Stimulated activated CD8-positive, alpha-beta memory T cell treated with anti-CD3 and anti-CD28 coated beads, Interleukin-7, amount 100 ng/mL, for 4 hours (primary cell): ENCODE results near the gene MEPCE.
A peak's percentile ranks its signal among the peaks of the same experiment; 100 is the strongest.

ENCODE experiments used
- DNase-seq, 2 donors: peaks; one replicate each; pipeline ENCODE4 v3.0.0-alpha.2; 2020; ENCODE audit warnings: low read depth in 2 of 2

The MEPCE gene

DNA sequence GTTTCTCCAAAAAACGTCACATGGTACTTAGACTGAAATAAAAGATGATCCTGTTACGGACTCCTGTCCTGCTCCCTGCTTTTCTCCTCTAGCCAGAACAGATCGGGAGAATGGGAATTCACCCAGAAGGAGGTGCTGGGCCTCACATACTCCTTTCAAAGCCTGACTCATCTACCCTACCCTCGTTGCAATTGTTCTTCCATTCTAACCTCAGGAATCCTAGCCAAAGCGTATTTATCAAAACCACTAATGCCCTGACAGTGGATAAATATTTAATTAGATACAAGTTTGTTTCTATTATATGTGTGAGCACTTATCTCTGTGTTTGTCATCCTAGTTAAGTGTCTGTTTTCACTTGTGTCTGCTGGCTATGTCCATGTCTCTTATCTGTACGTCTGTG is 22.9 kb upstream of the MEPCE start:
- no peak for DNase-seq

DNA sequence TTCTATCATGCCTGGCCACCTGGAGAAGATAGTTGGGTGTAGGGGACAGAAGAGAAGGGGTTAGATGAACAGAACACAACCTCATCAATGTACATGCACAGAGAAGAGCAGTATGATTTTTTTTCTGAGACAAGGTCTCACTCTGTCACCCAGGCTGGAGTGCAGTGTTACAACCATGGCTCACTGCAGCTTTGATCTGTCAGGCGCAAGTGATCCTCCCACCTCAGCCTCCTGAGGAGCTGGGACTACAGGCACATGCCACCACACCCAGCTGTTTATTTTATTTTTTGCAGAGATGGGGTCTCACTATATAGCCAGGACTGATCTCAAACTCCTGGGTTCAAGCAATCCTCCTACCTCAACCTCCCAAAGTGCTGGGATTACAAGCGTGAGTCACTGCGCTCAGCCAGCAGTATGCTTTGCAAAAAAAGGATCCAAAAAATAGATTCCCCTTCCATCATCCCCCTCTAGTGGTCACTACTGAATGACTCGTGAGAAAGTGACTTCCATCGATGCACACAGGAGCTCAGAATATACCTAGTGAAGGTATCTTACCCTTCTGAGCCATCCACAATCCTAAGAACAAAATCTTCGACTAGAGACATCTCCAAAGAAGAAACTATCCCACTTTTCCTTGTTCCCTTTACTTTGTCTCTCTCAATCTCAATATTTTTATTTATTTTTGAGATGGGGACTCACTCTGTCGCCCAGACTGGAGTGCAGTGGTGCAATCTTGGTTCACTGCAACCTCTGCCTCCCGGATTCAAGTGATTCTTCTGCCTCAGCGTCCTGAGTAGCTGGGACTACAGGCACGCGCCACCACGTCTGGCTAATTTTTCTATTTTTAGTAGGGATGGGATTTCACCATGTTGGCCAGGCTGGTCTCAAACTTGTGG is 22.1 kb upstream of the MEPCE start:
- peak in 1 of 2 donors; percentile 13 for DNase-seq

DNA sequence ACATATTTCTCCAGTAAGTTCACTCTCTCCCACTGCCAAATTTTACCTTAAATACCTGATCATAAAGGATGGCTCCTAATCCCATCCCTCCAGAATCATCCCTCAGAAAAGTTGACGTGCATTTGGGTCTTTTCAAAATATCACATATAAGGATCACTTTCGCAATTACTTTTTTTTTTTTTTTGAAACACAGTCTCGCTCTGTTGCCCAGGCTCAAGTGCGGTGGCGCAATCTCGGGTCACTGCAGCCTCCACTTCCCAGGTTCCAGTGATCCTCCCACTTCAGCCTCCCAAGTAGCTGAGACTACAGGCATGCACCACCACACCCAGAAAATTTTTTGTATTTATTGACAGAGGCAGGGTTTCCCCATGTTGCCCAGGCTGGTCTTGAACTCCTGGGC is 18.5 kb upstream of the MEPCE start:
- DNase-seq: no peak

DNA sequence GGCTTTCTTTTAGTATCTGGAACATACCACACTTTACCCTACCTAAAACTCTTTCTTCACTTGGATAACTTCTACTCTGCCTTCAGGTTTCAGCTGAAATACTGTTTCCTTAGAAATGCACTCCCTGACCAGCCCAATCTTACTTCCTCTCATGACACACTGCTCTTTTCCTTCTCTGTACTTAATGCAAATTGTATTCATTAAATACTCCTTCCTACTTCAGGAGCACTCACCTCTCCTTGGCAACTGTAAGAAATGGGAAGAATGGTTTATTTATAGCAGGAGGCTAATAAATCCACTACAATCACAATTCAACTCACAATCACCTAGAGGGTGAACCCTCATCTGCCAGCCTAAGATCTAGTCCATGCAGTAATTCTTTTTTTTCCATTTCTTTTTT is 16.3 kb upstream of the MEPCE start:
- no peak for DNase-seq

DNA sequence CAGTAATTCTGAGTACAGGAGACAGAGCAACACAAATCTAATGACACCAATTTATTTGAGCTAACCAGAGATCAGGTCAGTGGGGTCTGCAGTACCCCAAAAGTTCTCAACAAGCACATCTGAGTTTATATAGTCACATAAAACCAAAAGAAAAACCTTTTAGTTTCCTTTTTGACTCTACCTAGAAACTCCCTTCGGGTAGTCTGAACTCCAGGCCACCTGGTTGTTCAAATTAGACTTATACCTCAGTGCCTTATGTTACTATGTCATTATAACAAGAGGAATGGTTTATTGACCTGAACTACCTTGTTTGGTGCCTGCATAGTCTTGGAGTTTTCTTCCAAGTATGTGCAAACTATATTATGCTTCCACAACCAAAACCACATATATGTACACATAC is 15.7 kb upstream of the MEPCE start:
- no peak for DNase-seq

DNA sequence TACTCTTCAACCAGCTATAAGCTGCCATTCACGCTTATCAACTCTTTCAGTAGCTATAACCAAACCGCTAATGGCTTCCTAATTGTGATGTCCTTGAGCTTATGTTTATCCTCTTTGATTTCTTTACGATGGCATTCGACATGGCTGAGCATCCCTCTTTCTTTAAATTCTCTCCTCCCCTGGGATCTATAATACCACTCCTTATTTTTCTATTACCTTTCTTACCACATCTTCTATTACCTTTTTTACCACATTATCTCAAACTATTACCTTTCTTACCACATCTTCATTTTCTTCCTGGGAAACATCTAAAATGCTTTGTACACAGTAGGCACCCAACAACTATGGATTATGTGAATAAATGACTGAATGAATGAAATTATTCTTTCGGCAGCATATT is 14.2 kb upstream of the MEPCE start:
- no peak for DNase-seq

DNA sequence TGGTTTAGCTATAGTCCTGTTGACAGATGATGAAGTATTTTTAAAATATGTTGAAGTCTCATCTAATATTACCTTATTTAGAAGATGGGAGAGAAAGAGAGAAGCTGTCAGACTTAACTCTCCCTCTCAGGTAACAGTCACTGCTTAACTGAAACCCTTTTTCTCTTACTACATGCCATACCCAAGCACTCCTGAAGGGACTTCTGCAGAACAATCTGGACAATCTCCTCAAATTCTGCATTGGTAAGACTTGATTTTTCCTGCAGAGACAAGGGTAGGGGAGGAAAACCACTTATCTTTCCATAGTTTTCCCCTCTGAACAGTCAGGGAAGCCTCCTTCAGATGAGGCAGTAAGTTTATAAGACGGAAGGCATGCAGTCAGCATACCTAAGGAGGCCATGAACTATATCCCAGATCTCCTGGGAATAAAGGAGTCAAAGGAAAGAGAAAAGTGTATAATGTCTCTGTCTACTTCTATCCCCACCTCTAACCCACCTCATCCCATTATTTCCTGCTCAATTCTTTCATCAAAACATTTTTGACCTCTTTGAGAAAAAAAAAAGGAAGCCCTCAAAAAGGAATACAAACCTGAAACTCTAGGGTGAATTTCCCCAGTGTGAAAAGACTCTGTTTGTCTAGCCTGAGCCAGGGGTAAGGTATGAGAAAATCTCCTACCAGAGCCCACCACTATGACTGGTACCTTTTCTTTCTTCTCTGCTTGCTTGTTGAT is 10.5 kb upstream of the MEPCE start:
- no peak for DNase-seq

DNA sequence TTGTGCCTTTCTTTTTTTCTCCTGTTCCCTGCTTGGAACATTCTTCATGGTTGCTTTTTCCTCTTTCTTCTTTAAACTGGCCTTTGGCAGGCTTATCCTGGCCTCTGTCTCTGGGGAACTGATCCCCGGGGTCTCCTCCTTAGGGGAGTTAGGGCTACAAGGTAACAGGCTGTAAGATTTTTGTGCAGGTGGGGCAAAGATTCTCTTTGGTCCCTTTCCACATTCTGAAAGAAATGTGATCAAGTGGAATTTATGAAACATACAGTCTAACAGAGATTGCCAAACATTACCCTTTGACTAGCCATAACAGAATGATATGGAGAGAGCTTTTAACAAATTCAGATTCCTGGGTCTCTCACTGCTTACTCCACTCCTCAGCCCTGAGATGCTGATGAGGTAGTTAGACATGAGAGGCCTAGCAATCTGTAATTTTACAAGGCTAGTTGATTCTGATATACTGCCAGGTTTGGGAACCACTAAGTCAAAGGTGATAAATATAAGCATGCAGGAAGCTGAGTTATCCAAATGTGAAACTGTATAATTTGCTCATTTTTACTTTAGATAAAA is 9.9 kb upstream of the MEPCE start:
- no peak for DNase-seq

DNA sequence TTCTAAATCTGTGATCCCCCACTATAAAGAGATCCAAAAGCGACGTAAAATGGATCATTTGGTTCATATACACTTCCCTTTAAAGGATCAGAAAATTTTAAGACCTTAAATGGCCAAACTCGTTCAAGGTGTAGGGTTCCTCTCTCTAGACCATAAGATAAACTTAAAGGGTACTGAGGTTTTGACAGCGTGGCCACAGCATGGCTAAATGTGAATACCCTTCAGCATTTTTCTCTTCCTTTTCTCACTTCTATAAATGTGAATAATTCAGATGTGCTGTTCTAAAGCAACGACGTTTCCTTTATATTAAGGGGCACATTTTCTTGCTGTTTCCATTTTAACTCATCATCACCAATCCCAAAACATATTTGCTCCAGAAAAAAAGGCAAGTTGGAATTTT is 6.3 kb upstream of the MEPCE start:
- DNase-seq: no peak

DNA sequence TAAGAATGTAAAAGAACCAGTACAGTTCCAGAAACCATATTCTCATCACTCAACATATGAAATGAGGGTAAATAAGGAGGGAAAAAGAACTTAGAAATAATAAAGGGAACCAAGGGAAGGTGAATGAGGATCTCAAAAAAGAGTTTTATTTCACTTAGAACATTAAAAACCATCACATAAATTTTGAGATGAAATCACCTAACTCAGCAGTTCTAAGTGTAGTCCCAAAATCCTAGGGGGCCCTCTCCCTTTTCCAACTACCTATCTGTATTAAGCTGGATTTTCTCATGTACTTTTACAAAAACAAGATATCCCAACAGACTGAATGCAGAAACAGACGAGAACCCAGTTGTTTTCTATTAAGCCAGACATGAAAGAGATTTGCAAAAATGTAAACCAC is 4.3 kb upstream of the MEPCE start:
- no peak for DNase-seq

DNA sequence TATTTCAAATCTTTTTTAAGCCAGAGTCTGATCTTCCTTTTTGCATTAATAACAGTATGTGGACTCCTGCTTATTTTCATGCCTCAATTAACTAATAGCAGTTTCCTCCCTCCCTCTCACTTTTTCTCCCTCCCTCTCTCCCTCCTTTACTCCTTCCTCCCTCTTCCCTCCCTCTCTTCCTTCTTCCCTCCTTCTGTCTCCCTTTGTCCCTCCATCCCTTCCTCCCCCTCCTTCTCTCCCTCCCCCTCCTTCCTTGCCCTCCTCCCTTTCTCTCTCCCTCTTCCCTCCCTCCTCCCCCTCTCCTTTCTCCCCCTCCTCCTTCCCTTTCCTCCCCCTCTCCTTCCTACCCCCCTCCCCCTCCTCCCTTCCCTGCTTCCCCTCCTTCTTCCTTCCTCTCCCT is 3.1 kb upstream of the MEPCE start:
- DNase-seq: no peak

DNA sequence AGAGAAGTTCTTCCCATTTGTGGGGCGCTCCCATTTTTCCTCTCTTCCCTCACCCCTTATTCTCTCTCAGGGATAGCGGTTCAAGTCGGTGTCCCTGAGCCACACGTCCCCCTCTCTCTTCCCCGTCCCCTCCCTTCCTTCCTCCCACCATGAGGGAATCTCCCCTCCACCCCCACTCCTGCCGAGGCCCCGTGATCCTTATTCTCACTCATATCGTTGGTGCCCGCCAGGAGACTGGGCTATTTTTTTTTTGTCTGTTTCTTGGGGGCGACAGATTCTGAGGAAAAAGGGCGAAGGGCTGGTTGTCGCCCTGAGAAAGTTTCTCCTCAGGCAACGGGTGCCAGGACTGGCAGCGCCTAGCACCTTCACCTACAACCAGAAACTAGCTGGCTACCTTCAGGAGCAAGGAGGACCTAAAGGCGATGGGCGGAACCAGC is 1.9 kb upstream of the MEPCE start:
- DNase-seq: no peak

DNA sequence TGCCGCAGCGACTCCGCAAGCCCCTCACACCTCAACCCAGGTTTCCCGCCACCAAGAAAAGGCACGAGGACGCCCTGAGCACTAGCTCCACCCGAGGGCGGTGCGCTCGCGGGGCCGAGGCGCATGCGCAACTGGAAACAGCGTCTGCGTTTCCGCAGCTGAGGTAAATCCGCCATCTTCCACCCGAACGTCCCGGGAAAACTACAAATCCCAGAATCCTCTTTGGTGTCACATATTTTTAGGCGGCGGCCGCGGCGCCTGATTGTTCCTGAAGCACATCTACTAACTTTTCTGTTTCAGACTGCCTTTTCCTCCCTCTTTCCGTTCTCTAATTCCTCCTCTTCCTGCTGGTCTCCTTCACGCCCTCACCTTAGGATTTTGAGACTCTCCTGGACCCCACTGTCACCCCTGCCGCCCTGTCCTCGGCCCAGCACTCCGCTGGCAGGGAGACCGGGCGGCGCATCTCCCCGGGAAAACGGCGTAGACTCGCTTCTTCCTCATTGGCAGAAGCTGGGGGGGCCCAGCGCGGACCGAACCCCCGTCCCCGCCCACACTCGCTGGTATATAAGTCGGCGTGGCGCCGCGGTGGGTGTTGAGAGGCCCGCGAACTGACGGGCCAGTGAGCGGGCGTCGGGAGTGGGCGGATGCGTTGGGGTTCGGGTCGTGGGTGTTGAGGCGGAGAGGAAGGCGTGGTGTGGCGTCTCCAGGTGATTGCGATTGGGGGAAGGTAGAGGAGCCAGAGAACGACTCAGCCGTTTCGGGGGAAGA is 1.2 kb upstream of the MEPCE start, which contains the start of gene ZCWPW1:
Gene ZCWPW1, minus strand, starts transcription at position 505 of the 768 bp plus-strand sequence. CDS start 8,054 bp downstream, outside the sequence.
- DNase-seq: peak; percentile 94 to 96

DNA sequence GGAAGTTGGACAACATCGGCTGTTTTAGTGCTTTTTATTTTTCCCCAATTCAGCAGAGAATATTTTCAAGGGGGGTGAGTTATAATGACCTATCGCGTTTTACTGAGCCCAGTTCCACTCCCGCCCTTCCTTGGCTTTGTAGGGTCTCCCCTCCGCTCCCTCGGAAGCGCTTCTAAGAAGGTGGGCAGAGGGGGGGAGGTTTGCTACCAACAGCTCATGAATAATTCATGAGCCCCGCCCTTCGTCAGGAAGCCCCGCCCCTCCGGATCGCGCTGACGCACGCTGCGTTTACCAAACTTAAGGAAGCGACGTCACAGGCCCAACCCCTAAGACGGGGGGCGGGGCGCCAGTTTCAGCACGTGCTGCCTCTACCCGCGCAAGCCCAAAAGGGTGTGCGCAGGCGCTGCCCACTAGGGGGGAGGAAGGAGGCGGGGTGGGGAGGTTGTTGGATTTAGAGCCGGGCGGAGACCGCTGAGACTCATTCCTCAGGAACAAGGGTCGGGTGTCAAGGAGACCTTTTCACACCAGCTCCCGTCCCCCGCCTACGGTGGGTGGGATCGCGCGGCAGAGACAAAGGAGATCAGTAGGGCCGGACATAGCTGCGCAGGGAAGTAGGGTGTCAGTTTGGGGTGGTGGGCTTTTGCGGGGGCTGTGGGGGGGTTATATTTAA is 529 bp upstream of the MEPCE start:
- peak; percentile 100 for DNase-seq

DNA sequence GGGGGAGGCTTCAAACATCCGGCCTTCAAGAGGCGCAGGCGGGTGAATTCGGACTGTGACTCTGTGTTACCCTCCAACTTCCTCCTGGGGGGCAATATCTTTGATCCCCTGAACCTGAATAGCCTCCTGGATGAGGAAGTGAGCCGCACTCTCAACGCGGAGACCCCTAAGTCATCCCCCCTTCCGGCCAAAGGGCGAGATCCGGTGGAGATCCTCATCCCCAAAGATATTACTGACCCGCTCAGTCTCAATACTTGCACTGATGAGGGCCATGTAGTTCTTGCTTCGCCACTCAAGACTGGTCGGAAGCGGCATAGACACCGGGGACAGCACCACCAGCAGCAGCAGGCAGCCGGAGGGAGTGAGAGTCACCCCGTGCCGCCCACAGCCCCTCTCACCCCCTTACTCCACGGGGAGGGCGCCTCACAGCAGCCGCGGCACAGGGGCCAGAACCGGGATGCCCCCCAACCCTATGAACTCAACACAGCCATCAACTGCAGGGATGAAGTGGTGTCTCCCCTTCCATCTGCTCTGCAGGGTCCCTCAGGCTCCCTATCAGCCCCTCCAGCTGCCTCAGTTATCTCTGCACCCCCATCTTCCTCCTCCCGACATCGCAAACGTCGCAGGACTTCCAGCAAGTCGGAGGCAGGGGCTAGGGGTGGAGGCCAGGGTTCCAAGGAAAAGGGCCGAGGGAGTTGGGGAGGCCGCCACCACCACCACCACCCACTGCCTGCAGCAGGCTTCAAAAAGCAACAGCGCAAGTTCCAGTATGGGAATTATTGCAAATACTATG is 1.1 kb downstream of the MEPCE start:
- DNase-seq: peak in 1 of 2 donors; percentile 41

DNA sequence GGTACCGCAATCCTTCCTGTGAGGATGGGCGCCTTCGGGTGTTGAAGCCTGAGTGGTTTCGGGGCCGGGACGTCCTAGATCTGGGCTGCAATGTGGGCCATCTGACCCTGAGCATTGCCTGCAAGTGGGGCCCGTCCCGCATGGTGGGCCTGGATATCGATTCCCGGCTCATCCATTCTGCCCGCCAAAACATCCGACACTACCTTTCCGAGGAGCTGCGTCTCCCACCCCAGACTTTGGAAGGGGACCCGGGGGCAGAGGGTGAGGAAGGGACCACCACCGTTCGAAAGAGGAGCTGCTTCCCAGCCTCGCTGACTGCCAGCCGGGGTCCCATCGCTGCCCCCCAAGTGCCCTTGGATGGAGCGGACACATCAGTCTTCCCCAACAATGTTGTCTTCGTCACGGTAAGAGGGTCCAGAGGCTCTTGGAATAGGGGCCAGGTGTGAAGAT is 1.7 kb downstream of the MEPCE start:
- DNase-seq: no peak

DNA sequence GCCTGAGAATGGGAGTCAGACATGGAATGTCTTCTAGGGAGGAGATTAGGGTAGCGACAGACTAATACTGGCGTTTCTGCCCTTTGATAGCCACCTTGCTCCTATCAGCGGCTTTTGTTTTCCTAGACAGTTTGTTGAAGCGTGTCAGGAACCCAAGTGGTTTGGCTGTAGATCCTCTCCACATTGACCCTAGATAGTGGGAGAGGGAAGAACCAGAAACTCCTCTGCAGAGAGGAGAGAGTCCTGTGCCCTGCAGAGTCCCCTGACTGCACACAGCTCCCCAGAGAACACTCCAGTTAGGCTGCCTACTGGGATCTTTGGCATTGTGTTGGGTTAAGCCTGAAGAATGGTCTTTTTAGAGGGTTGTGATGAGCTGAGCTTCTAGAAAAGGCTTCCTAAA is 2.4 kb downstream of the MEPCE start:
- no peak for DNase-seq

DNA sequence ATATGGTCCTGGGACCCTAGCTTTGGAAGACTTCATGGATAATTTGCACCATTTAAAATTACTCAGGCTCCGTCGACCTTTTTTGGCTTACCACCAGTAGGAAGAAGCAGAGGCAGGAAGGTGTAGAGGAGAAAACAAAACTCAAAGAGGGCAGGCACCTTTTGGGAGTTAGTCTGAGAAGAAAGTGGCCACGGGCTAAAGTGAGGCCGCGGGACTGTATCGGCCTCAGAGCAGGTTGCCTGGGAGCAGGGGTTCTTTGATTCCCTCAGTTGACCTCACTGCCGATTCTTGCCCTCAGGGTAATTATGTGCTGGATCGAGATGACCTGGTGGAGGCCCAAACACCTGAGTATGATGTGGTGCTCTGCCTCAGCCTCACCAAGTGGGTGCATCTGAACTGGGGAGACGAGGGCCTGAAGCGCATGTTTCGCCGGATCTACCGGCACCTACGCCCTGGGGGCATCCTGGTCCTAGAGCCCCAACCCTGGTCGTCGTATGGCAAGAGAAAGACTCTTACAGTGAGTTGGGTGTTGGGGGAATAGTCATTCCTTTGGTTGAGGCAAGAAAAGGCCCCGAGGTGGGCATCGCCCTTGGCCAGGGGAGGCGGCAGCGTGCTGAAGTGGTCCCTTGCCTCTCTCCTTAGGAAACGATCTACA is 3.1 kb downstream of the MEPCE start:
- DNase-seq: no peak

DNA sequence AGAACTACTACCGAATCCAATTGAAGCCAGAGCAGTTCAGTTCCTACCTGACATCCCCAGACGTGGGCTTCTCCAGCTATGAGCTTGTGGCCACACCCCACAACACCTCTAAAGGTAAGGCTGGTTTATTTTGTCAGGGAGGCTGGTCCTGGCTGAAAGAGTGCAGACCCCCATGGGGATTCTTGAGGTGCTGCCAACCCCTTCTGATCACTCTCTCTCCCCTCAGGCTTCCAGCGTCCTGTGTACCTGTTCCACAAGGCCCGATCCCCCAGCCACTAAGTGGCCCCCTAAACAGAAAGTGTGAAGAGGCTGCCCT is 3.6 kb downstream of the MEPCE start:
- DNase-seq: no peak
